Activated T-helper 17 cell treated with anti-CD3 and anti-CD28 coated beads, Interleukin-2, amount 50 U/mL, for 72 hours (primary cell): ENCODE results near the gene ACAA2. TPM values are rescaled to one million over a fixed set of nuclear protein-coding genes. Genes with fewer than 3 reads are reported as not detected.
"Not testable (repeated sequence)": the region's sequence is repeated elsewhere in the genome, so short reads cannot be mapped to it uniquely, and the experiment has no call there.

ENCODE experiments used
- ATAC-seq: fragments of 150-1000 bp; cut with Tn5 transposase; replicated peaks from 2 replicates; pipeline ENCODE4 v1.10.0; 2021; ENCODE audit warnings: mild to moderate bottlenecking, moderate library complexity
- H3K27ac Mint-ChIP-seq: one replicate; pipeline ENCODE4 v1.8.0; 2022; ENCODE audit warnings: mixed read lengths
- H3K27me3 Mint-ChIP-seq: one replicate; pipeline ENCODE4 v1.8.0; 2022; ENCODE audit warnings: mixed read lengths
- H3K36me3 Mint-ChIP-seq: one replicate; pipeline ENCODE4 v1.8.0; 2022; ENCODE audit warnings: low read depth, mild to moderate bottlenecking, mixed read lengths
- H3K4me1 Mint-ChIP-seq: one replicate; pipeline ENCODE4 v1.8.0; 2022; ENCODE audit warnings: mixed read lengths
- H3K4me3 Mint-ChIP-seq: one replicate; pipeline ENCODE4 v1.8.0; 2022; ENCODE audit warnings: mild to moderate bottlenecking, mixed read lengths
- H3K9me3 Mint-ChIP-seq: one replicate; pipeline ENCODE4 v1.8.0; 2022; ENCODE audit warnings: mixed read lengths
- total RNA-seq, 2 donors: library from RNA; stranded (reverse); gene quantifications; one replicate each; pipeline ENCODE4 v1.2.3, GENCODE V29; 2022

The ACAA2 gene
- total RNA-seq, 2 donors from 2014 or later: 73.7 to 94.7 TPM

- no peaks in the 10 kb centered on the region for H3K36me3 Mint-ChIP-seq
- H3K9me3 Mint-ChIP-seq: no peaks in the 10 kb centered on the region
- H3K4me3 Mint-ChIP-seq: no peak overlapping the region
- ATAC-seq: no peak
- no peaks in the 10 kb centered on the region for H3K27me3 Mint-ChIP-seq
- H3K4me1 Mint-ChIP-seq: no peaks in the 10 kb centered on the region
- H3K27ac Mint-ChIP-seq: no peak overlapping the region
Measured at GRCh38 chr18:49837889-49838288, 24.6 kb upstream of the ACAA2 start.

DNA sequence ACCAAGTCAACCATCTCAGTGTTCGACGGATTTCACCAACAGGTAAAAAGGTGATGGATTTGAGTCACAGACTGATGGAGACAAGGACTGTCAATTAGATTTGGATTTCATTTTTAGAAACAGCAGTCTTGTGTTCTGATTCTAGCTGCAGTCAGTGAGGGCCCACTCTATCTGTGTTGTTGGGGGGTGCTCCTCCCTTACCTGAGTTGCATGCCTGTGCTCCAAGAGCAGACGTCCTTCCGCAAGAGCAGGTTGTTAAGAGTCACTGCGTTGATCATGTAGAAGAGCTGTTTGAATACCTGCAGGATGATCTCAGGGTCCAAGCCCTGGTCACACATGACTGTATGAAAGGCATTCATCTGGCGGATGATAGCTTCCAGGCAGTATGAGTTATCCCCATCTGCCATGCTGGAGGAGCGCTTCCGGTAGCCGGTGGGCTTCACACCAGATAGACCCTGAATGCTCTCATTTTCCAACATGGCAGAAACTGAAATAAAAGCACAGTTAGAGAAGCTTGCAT is 24.0 kb upstream of the ACAA2 start:
- not testable (repeated sequence) for ATAC-seq, H3K9me3 Mint-ChIP-seq, H3K4me1 Mint-ChIP-seq, H3K27me3 Mint-ChIP-seq, H3K4me3 Mint-ChIP-seq, H3K36me3 Mint-ChIP-seq, H3K27ac Mint-ChIP-seq

DNA sequence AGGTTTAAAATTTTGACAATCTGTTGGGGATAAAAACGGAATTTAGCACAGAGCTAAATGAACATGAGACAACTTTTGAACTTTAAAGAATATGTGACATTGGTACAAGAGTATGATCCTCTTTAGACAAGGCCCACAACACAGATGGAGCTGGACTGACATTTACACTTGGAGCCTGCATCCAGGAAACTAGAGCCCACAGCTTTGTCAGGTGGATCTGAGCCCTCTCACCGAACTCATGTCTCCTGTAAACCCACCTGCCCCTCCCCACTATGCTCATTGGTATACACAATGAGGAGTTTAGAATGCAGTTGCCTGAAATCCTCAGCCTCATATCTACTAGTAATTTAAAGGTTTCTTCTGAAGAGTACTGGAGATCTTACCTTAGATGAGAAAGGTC is 22.1 kb upstream of the ACAA2 start:
- no peak for ATAC-seq
- no peak overlapping the region for H3K27ac Mint-ChIP-seq
- no peaks in the 10 kb centered on the region for H3K27me3 Mint-ChIP-seq
- no peaks in the 10 kb centered on the region for H3K4me1 Mint-ChIP-seq
- no peaks in the 10 kb centered on the region for H3K36me3 Mint-ChIP-seq
- H3K4me3 Mint-ChIP-seq: no peak overlapping the region
- no peaks in the 10 kb centered on the region for H3K9me3 Mint-ChIP-seq

DNA sequence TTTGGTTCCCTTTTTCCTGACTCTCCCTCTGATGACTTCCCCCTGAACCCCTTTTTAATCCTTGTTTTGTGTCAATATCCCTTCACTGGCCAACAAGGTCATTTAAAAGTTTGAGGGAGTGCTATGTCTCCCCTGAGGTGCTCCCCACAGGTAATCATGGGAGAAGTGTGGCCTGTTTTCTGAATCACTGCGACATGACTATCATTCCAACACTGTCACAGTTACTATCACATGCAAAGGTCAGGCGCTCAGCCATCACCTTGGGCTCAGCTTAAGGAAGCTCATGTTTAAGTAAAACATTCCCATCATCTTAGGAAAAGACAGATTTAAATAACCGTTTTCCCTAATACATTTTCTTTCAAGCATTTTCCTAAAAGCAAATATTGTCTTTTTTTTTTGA is 20.9 kb upstream of the ACAA2 start:
- ATAC-seq: no peak
- Mint-ChIP-seq H3K4me3 (no peak overlapping the region), H3K4me1 (no peaks in the 10 kb centered on the region), H3K9me3 (no peaks in the 10 kb centered on the region), H3K27me3 (no peaks in the 10 kb centered on the region), H3K36me3 (no peaks in the 10 kb centered on the region), H3K27ac (no peak overlapping the region)

GRCh38 chr18:49833814-49834213 is 20.5 kb upstream of the ACAA2 start:
- Mint-ChIP-seq H3K9me3 (no peaks in the 10 kb centered on the region), H3K36me3 (no peaks in the 10 kb centered on the region), H3K27me3 (no peaks in the 10 kb centered on the region), H3K4me3 (no peak overlapping the region), H3K27ac (no peak overlapping the region), H3K4me1 (no peaks in the 10 kb centered on the region)
- ATAC-seq: no peak

GRCh38 chr18:49832221-49832647 is 18.9 kb upstream of the ACAA2 start:
- Mint-ChIP-seq H3K36me3 (no peaks in the 10 kb centered on the region), H3K9me3 (peaks cover 8% of the 10 kb centered on the region), H3K4me1 (no peaks in the 10 kb centered on the region), H3K27me3 (no peaks in the 10 kb centered on the region), H3K4me3 (no peak overlapping the region), H3K27ac (no peak overlapping the region)
- no peak for ATAC-seq

- Mint-ChIP-seq H3K27ac (no peak overlapping the region), H3K9me3 (peaks cover 8% of the 10 kb centered on the region), H3K4me3 (no peak overlapping the region), H3K4me1 (peaks cover 4% of the 10 kb centered on the region), H3K36me3 (no peaks in the 10 kb centered on the region), H3K27me3 (no peaks in the 10 kb centered on the region)
- no peak for ATAC-seq
Measured at GRCh38 chr18:49827996-49828395, 14.7 kb upstream of the ACAA2 start.

GRCh38 chr18:49819823-49820671 is 6.7 kb upstream of the ACAA2 start:
- Mint-ChIP-seq H3K4me1 (peaks cover 63% of the 10 kb centered on the region), H3K9me3 (no peaks in the 10 kb centered on the region), H3K4me3 (peak overlapping the region; percentile 66), H3K36me3 (peaks cover 22% of the 10 kb centered on the region), H3K27me3 (no peaks in the 10 kb centered on the region), H3K27ac (peak overlapping the region; percentile 76)
- ATAC-seq: peak; percentile 87

DNA sequence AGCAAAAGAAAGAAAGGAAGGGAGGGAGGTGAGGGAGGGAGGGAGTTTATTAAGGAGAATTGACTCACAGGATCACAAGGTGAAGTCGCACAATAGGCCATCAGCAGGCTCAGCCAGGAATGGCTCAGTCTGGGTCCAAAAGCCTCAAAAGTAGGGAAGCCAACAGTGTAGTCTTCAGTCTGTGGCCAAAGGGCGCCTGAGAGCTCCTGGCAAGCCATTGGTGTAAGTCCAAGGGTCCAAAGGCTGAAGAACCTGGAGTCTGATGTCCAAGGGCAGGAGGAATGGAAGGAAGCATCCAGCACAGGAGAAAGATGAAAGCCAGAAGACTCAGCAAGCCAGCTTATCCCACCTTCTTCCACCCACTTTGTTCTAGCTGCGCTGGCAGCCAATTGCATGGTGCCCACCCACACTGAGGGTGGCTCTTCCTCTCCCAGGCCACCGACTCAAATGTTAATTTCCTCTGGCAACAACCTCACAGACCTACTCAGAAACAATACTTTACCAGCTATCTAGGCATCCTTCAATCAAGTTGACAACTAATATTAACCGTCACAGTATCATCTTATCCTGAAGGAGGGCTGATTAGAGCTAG is 5.8 kb upstream of the ACAA2 start:
- peaks cover 28% of the 10 kb centered on the region for H3K36me3 Mint-ChIP-seq
- peak overlapping the region; percentile 76 for H3K27ac Mint-ChIP-seq
- peaks cover 65% of the 10 kb centered on the region for H3K4me1 Mint-ChIP-seq

DNA sequence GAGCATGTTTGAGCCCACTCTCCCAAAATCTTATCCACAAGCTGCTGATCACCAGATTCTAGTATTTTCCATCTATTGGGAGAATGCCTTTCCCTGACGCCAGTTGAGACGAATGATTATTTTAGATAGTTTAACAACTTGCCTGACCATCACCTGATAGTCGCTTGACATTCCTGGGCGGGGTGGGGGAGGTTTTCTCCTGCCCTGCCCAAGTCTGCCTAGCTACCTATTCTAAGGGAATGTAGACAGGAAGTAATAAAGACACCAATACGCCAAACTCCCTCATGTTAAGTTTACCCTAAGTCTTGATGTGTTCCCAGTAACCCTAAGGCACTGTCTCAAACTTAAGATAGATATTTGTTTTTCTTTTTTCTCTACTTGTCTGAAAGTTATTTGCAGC is 4.6 kb upstream of the ACAA2 start:
- H3K27me3 Mint-ChIP-seq: no peaks in the 10 kb centered on the region
- H3K27ac Mint-ChIP-seq: no peak overlapping the region
- ATAC-seq: no peak
- peaks cover 67% of the 10 kb centered on the region for H3K4me1 Mint-ChIP-seq
- peak overlapping the region; percentile 66 for H3K4me3 Mint-ChIP-seq
- H3K36me3 Mint-ChIP-seq: peaks cover 34% of the 10 kb centered on the region
- H3K9me3 Mint-ChIP-seq: no peaks in the 10 kb centered on the region

More for the DNA sequence above, 5.8 kb upstream of the ACAA2 start:
- no peak for ATAC-seq
- Mint-ChIP-seq H3K27me3 (no peaks in the 10 kb centered on the region), H3K4me3 (peak overlapping the region; percentile 66), H3K9me3 (no peaks in the 10 kb centered on the region)

GRCh38 chr18:49815927-49816326 is 2.6 kb upstream of the ACAA2 start:
- H3K4me1 Mint-ChIP-seq: peaks cover 72% of the 10 kb centered on the region

GRCh38 chr18:49814147-49814499 is 790 bp upstream of the ACAA2 start:
- Mint-ChIP-seq H3K27ac (peak overlapping the region; percentile 98), H3K4me1 (peaks cover 61% of the 10 kb centered on the region), H3K4me3 (peak overlapping the region; percentile 96)

More at GRCh38 chr18:49815927-49816326, 2.6 kb upstream of the ACAA2 start:
- peak overlapping the region; percentile 96 for H3K4me3 Mint-ChIP-seq
- peak overlapping the region; percentile 21 for H3K27ac Mint-ChIP-seq
- H3K36me3 Mint-ChIP-seq: peaks cover 34% of the 10 kb centered on the region
- no peaks in the 10 kb centered on the region for H3K9me3 Mint-ChIP-seq
- no peak for ATAC-seq
- H3K27me3 Mint-ChIP-seq: no peaks in the 10 kb centered on the region

GRCh38 chr18:49813069-49813318 is 339 bp downstream of the ACAA2 start:
- peak overlapping the region; percentile 96 for H3K4me3 Mint-ChIP-seq
- peaks cover 5% of the 10 kb centered on the region for H3K9me3 Mint-ChIP-seq
- peak; percentile 1 for ATAC-seq
- H3K27ac Mint-ChIP-seq: peak overlapping the region; percentile 98
- peaks cover 52% of the 10 kb centered on the region for H3K4me1 Mint-ChIP-seq
- peaks cover 29% of the 10 kb centered on the region for H3K36me3 Mint-ChIP-seq
- H3K27me3 Mint-ChIP-seq: no peaks in the 10 kb centered on the region

More at GRCh38 chr18:49814147-49814499, 790 bp upstream of the ACAA2 start:
- peaks cover 34% of the 10 kb centered on the region for H3K36me3 Mint-ChIP-seq
- H3K27me3 Mint-ChIP-seq: no peaks in the 10 kb centered on the region
- H3K9me3 Mint-ChIP-seq: no peaks in the 10 kb centered on the region
- ATAC-seq: peak; percentile 80

GRCh38 chr18:49812286-49813068 is 856 bp downstream of the ACAA2 start:
- Mint-ChIP-seq H3K4me3 (peak overlapping the region; percentile 96), H3K4me1 (peaks cover 47% of the 10 kb centered on the region), H3K36me3 (peaks cover 24% of the 10 kb centered on the region), H3K9me3 (peaks cover 5% of the 10 kb centered on the region), H3K27me3 (no peaks in the 10 kb centered on the region), H3K27ac (peak overlapping the region; percentile 98)
- ATAC-seq: no peak
